GM12878 (cell line): ENCODE measurements around the gene GSTCD. TPM values are rescaled to one million over a fixed set of nuclear protein-coding genes. Genes with fewer than 3 reads are reported as not detected.

Experiments
- BMI1 ChIP-seq: fragments of 450-650 bp; IDR thresholded peaks from 2 replicates; pipeline ENCODE4 v1.6.1; 2016; ENCODE audit warnings: mild to moderate bottlenecking, moderate library complexity, borderline replicate concordance
- BRCA1 ChIP-seq: IDR thresholded peaks from 2 replicates; pipeline ENCODE4 v1.6.1; 2011; ENCODE audit warnings: low read depth, low read length, improper control_type of control experiment
- CBX5 ChIP-seq: sonication (generic); IDR thresholded peaks from 2 replicates; pipeline ENCODE4 v1.6.1; 2016; ENCODE audit warnings: low read depth, moderate library complexity, mild to moderate bottlenecking, inconsistent platforms
- EZH2 ChIP-seq: IDR thresholded peaks from 2 replicates; pipeline ENCODE4 v1.6.1; 2012; ENCODE audit warnings: low read depth, mild to moderate bottlenecking, control low read depth, inconsistent platforms, low read length, borderline replicate concordance; ENCODE audit not compliant: control insufficient read depth
- GABPA ChIP-seq: IDR thresholded peaks from 2 replicates; pipeline ENCODE4 v1.6.1; 2014; ENCODE audit warnings: antibody characterized with exemption, low read depth, mild to moderate bottlenecking, inconsistent platforms
- KLF5 ChIP-seq: fragments of 450-650 bp; IDR thresholded peaks from 2 replicates; pipeline ENCODE4 v1.6.1; 2014; ENCODE audit warnings: mild to moderate bottlenecking; ENCODE audit not compliant: partially characterized antibody
- NFIC ChIP-seq: IDR thresholded peaks from 2 replicates; pipeline ENCODE4 v1.6.1; 2012; ENCODE audit warnings: low read depth, mild to moderate bottlenecking, inconsistent platforms, low read length, moderate library complexity
- POLR2A ChIP-seq: IDR thresholded peaks from 2 replicates; pipeline ENCODE4 v1.6.1; 2011; ENCODE audit warnings: low read depth, mild to moderate bottlenecking, low read length
- POLR2AphosphoS2 ChIP-seq: IDR thresholded peaks from 2 replicates; pipeline ENCODE4 v1.6.1; 2011; ENCODE audit warnings: low read depth, mild to moderate bottlenecking, low read length, improper control_type of control experiment, moderate library complexity
- RAD21 ChIP-seq: IDR thresholded peaks from 2 replicates; pipeline ENCODE4 v1.6.1; 2011; ENCODE audit warnings: mild to moderate bottlenecking, low read depth, low read length, moderate library complexity; ENCODE audit not compliant: insufficient read depth
- RELA ChIP-seq: fragments of 450-650 bp; IDR thresholded peaks from 2 replicates; pipeline ENCODE4 v1.8.0; 2014; ENCODE audit warnings: borderline replicate concordance; ENCODE audit not compliant: partially characterized antibody
- SMARCA5 ChIP-seq: fragments of 450-650 bp; IDR thresholded peaks from 2 replicates; pipeline ENCODE4 v1.6.1; 2017; ENCODE audit warnings: mild to moderate bottlenecking
- SUZ12 ChIP-seq: fragments of 200-600 bp; sonication (generic); IDR thresholded peaks from one replicate; pipeline ENCODE4 v1.6.1; 2018; ENCODE audit warnings: antibody characterized with exemption, mild to moderate bottlenecking; ENCODE audit not compliant: unreplicated experiment
- TARDBP ChIP-seq: IDR thresholded peaks from 2 replicates; pipeline ENCODE4 v1.6.1; 2016; ENCODE audit warnings: borderline replicate concordance
- ZNF384 ChIP-seq: IDR thresholded peaks from 2 replicates; pipeline ENCODE4 v1.6.1; 2012; ENCODE audit warnings: low read depth, mild to moderate bottlenecking, low read length, improper control_type of control experiment, borderline replicate concordance
- ZZZ3 ChIP-seq: IDR thresholded peaks from 2 replicates; pipeline ENCODE4 v1.6.1; 2011; ENCODE audit warnings: low read depth; ENCODE audit not compliant: control insufficient read depth, insufficient read length
- polyA plus RNA-seq, 11 experiments: library from polyadenylated mRNA; depleted of rRNA in 4 of 11; unstranded in 6 of 11; stranded (reverse) in 5 of 11; fragments of >200 nt; fragmentation: Nextera tagmentation in 4 of 11; fragmentation: Illumina TruSeq in 1 of 11; extraction: Ambion mirVana in 4 of 11; extraction: Trizol in 1 of 11; gene quantifications; 1 replicate in 1 of 11; 2 replicates in 10 of 11; pipeline versions ENCODE4 v1.2.1 to v1.2.3, GENCODE V29; 2011 to 2016; ENCODE audit warnings: inconsistent platforms in 2 of 11, missing spikeins in 2 of 11, low read depth in 1 of 11
- total RNA-seq, 4 experiments: library from RNA; depleted of rRNA in 3 of 4; stranded (reverse); fragments of >200 nt in 3 of 4; fragmentation: Illumina TruSeq in 1 of 4; extraction: Trizol in 1 of 4; gene quantifications; 2 replicates each; pipeline versions ENCODE4 v1.2.1 to v1.2.3, GENCODE V29; 2013 to 2021
- TF ChIP-seq, protein P1 (sequence below): fragments of 450-650 bp; conservative IDR thresholded peaks from 2 replicates; pipeline ENCODE4 v1.6.1; 2017; ENCODE audit warnings: mild to moderate bottlenecking, moderate library complexity
- TF ChIP-seq, protein P2 (sequence below): fragments of 450-650 bp; IDR thresholded peaks from 2 replicates; pipeline ENCODE4 v1.6.1; 2016; ENCODE audit warnings: mild to moderate bottlenecking, moderate library complexity, borderline replicate concordance
- TF ChIP-seq, protein P3 (sequence below): fragments of 150-350 bp; IDR thresholded peaks from 2 replicates; pipeline ENCODE4 v1.6.1; 2016; ENCODE audit warnings: low read depth, low read length

Gene GSTCD
- total and polyA plus RNA-seq, 10 of the 15 experiments (the other 5 are each of a cell fraction or from before 2014, with no cell fraction given) = 4.3 to 28.4 (median 14.1) TPM

DNA sequence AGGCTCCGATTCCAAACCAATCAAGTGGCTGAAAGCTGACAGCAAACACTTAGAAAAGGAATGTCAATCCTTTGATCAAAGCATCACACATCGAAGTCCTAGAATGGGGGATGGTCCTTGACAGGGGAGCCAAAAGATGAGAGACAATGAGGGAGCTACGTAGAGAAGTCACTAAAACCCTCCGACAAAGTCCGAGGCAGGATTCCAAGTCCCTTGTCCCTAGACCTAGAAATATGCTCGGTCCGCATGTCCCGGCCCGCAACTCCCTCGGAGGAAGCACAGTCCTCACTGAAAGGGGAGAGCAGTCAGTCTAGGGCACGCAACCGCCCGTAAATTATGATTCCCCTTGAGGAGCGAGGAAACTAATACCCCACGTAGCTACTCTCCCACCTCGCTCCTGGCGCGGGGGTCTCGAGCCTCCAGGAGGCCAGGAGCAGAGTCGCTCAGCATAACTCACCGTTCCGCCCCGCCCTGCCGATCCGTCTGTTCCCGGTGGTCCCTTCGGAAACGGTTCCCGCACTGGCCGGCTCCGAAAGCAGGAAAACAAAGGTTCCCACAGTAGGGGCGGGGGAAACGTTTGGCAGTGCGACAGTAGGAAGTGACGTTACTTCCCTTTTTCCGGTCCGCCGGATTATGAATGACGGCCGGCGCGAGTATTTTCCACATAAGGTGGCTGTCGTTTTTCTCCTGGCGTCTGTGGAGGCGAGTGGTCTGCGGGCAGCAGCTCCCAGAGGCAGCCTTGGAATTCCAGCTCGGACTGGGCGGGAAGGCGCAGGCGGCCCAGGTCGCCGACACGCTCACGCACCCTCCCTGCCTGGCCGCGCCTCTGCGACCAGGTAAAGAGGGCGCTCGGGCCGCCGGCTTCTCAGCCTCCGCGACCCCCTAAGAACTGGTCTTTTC, at the start of gene GSTCD, which contains the start of gene INTS12 (continued):
- TF ChIP-seq, protein P1, sequence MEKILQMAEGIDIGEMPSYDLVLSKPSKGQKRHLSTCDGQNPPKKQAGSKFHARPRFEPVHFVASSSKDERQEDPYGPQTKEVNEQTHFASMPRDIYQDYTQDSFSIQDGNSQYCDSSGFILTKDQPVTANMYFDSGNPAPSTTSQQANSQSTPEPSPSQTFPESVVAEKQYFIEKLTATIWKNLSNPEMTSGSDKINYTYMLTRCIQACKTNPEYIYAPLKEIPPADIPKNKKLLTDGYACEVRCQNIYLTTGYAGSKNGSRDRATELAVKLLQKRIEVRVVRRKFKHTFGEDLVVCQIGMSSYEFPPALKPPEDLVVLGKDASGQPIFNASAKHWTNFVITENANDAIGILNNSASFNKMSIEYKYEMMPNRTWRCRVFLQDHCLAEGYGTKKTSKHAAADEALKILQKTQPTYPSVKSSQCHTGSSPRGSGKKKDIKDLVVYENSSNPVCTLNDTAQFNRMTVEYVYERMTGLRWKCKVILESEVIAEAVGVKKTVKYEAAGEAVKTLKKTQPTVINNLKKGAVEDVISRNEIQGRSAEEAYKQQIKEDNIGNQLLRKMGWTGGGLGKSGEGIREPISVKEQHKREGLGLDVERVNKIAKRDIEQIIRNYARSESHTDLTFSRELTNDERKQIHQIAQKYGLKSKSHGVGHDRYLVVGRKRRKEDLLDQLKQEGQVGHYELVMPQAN = peak; percentile 97; the same call in 1 of the 2 replicates
- TF ChIP-seq SUZ12 (no peak), NFIC (peak; percentile 51; the same call in 1 of the 2 replicates), CBX5 (peak; percentile 99), POLR2AphosphoS2 (peak; percentile 79; the same call in 1 of the 2 replicates), ZNF384 (no peak; the same call in 1 of the 2 replicates), BRCA1 (peak; percentile 52; the same call in 1 of the 2 replicates), BMI1 (no peak), ZZZ3 (peak; percentile 90), POLR2A (peak; percentile 93), TARDBP (peak; percentile 88; the same call in 1 of the 2 replicates), RELA (peak; percentile 97), KLF5 (no peak), EZH2 (no peak), GABPA (peak; percentile 99), RAD21 (peak; percentile 48; the same call in 1 of the 2 replicates), SMARCA5 (peak; percentile 94)
- TF ChIP-seq, protein P2, sequence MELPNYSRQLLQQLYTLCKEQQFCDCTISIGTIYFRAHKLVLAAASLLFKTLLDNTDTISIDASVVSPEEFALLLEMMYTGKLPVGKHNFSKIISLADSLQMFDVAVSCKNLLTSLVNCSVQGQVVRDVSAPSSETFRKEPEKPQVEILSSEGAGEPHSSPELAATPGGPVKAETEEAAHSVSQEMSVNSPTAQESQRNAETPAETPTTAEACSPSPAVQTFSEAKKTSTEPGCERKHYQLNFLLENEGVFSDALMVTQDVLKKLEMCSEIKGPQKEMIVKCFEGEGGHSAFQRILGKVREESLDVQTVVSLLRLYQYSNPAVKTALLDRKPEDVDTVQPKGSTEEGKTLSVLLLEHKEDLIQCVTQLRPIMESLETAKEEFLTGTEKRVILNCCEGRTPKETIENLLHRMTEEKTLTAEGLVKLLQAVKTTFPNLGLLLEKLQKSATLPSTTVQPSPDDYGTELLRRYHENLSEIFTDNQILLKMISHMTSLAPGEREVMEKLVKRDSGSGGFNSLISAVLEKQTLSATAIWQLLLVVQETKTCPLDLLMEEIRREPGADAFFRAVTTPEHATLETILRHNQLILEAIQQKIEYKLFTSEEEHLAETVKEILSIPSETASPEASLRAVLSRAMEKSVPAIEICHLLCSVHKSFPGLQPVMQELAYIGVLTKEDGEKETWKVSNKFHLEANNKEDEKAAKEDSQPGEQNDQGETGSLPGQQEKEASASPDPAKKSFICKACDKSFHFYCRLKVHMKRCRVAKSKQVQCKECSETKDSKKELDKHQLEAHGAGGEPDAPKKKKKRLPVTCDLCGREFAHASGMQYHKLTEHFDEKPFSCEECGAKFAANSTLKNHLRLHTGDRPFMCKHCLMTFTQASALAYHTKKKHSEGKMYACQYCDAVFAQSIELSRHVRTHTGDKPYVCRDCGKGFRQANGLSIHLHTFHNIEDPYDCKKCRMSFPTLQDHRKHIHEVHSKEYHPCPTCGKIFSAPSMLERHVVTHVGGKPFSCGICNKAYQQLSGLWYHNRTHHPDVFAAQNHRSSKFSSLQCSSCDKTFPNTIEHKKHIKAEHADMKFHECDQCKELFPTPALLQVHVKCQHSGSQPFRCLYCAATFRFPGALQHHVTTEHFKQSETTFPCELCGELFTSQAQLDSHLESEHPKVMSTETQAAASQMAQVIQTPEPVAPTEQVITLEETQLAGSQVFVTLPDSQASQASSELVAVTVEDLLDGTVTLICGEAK = peak; percentile 99
- TF ChIP-seq, protein P3, sequence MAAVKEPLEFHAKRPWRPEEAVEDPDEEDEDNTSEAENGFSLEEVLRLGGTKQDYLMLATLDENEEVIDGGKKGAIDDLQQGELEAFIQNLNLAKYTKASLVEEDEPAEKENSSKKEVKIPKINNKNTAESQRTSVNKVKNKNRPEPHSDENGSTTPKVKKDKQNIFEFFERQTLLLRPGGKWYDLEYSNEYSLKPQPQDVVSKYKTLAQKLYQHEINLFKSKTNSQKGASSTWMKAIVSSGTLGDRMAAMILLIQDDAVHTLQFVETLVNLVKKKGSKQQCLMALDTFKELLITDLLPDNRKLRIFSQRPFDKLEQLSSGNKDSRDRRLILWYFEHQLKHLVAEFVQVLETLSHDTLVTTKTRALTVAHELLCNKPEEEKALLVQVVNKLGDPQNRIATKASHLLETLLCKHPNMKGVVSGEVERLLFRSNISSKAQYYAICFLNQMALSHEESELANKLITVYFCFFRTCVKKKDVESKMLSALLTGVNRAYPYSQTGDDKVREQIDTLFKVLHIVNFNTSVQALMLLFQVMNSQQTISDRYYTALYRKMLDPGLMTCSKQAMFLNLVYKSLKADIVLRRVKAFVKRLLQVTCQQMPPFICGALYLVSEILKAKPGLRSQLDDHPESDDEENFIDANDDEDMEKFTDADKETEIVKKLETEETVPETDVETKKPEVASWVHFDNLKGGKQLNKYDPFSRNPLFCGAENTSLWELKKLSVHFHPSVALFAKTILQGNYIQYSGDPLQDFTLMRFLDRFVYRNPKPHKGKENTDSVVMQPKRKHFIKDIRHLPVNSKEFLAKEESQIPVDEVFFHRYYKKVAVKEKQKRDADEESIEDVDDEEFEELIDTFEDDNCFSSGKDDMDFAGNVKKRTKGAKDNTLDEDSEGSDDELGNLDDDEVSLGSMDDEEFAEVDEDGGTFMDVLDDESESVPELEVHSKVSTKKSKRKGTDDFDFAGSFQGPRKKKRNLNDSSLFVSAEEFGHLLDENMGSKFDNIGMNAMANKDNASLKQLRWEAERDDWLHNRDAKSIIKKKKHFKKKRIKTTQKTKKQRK = no peak
